B cell (primary cell): Measurements from ENCODE around the gene BTLA. TPM values are rescaled to one million over a fixed set of nuclear protein-coding genes. Genes with fewer than 3 reads are reported as not detected.
"Not testable (repeated sequence)": the region's sequence is repeated elsewhere in the genome, so short reads cannot be mapped to it uniquely, and the experiment has no call there.

Experiments
- ATAC-seq: fragments of 200-7000 bp; cut with Tn5 transposase; one replicate; pipeline ENCODE4 v1.10.0; 2021; ENCODE audit warnings: low read depth, mild to moderate bottlenecking, moderate number of reproducible peaks, moderate library complexity
- CTCF ChIA-PET: fragments of 350-600 bp; sonication (Branson Sonifier 250); formaldehyde crosslinking; loops from one replicate; lab custom pipeline; 2021; ENCODE audit warnings: antibody characterized with exemption, inconsistent platforms; lab: Charles Lee
- POLR2A ChIA-PET: fragments of 350-600 bp; sonication (Branson Sonifier 250); formaldehyde crosslinking; loops from one replicate; lab custom pipeline; 2021; ENCODE audit warnings: antibody characterized with exemption; lab: Charles Lee
- DNase-seq: peaks from one replicate; pipeline ENCODE4 v3.0.0; 2013
- H2AFZ ChIP-seq: 2 replicates; pipeline ENCODE4 v1.6.1; 2012; ENCODE audit warnings: mild to moderate bottlenecking, low read depth, low read length; ENCODE audit not compliant: insufficient read depth, poor library complexity, severe bottlenecking
- H3K27ac ChIP-seq, 2 donors: 1 replicate in 1 of 2; 2 replicates in 1 of 2; pipeline ENCODE4 v1.5.1; 2012 to 2013; ENCODE audit warnings: low read length in 2 of 2, mild to moderate bottlenecking in 2 of 2, moderate library complexity in 1 of 2
- H3K27me3 ChIP-seq, 4 experiments: fragments of 200-600 bp in 1 of 4; sonication (generic) in 1 of 4; replicated peaks in 1 of 4; 1 replicate in 2 of 4; 2 replicates in 2 of 4; pipeline versions ENCODE4 v1.6.1 to v1.7.0; 2013 to 2016; ENCODE audit warnings: low read length in 3 of 4, mild to moderate bottlenecking in 2 of 4, mixed read lengths in 1 of 4, moderate library complexity in 1 of 4; ENCODE audit not compliant: insufficient read depth in 4 of 4, control insufficient read depth in 3 of 4; ENCODE audit errors: control extremely low read depth in 1 of 4
- H3K36me3 ChIP-seq, 2 experiments: replicated peaks in 1 of 2; 1 replicate in 1 of 2; 2 replicates in 1 of 2; pipeline versions ENCODE4 v1.6.1 to v1.7.1; 2013; ENCODE audit warnings: low read length in 1 of 2; ENCODE audit not compliant: insufficient read depth in 2 of 2, control insufficient read depth in 1 of 2; ENCODE audit errors: control extremely low read depth in 1 of 2, extremely low read depth in 1 of 2
- H3K4me1 ChIP-seq, 2 donors: fragments of 200-600 bp in 1 of 2; sonication (generic) in 1 of 2; 1 replicate in 1 of 2; 2 replicates in 1 of 2; pipeline versions ENCODE4 v1.5.1 to v1.6.1; 2013 to 2017; ENCODE audit warnings: low read length in 2 of 2; ENCODE audit not compliant: control insufficient read depth in 2 of 2, insufficient read depth in 2 of 2
- H3K4me2 ChIP-seq: replicated peaks from 2 replicates; pipeline ENCODE3; 2012; ENCODE audit warnings: mild to moderate bottlenecking, low read depth, low read length; ENCODE audit not compliant: poor library complexity, severe bottlenecking
- H3K4me3 ChIP-seq, 5 experiments: fragments of 200-600 bp in 1 of 5; sonication (generic) in 1 of 5; 1 replicate in 3 of 5; 2 replicates in 2 of 5; pipeline versions ENCODE4 v1.5.1 to v1.7.0; 2011 to 2016; ENCODE audit warnings: low read length in 4 of 5, mild to moderate bottlenecking in 4 of 5, low read depth in 2 of 5, control low read depth in 1 of 5, moderate library complexity in 1 of 5; ENCODE audit not compliant: insufficient read depth in 1 of 5; ENCODE audit errors: control extremely low read depth in 1 of 5, extremely low read depth in 1 of 5
- H3K79me2 ChIP-seq: fragments of 200-600 bp; sonication (generic); one replicate; pipeline ENCODE4 v1.6.0; 2016; ENCODE audit warnings: low read length; ENCODE audit not compliant: control insufficient read depth, insufficient read depth
- H3K9ac ChIP-seq: fragments of 200-600 bp; sonication (generic); 2 replicates; pipeline ENCODE4 v1.6.1; 2017; ENCODE audit warnings: mild to moderate bottlenecking, low read length, moderate library complexity
- H3K9me3 ChIP-seq, 3 donors: one replicate each; pipeline versions ENCODE4 v1.6.1 to v1.7.1; 2013; ENCODE audit warnings: low read length in 2 of 3; ENCODE audit not compliant: control insufficient read depth in 2 of 3, insufficient read depth in 1 of 3; ENCODE audit errors: control extremely low read depth in 1 of 3
- H4K20me1 ChIP-seq: 2 replicates; pipeline ENCODE4 v1.6.0; 2012; ENCODE audit warnings: mild to moderate bottlenecking, low read length; ENCODE audit not compliant: insufficient read depth, control insufficient read depth, poor library complexity, severe bottlenecking
- H3K27ac Mint-ChIP-seq: one replicate; pipeline ENCODE4 v1.8.0; 2021; ENCODE audit warnings: mixed read lengths
- H3K27me3 Mint-ChIP-seq: one replicate; pipeline ENCODE4 v1.8.0; 2021; ENCODE audit warnings: mixed read lengths
- H3K4me1 Mint-ChIP-seq: one replicate; pipeline ENCODE4 v1.8.0; 2021; ENCODE audit warnings: mixed read lengths
- H3K4me3 Mint-ChIP-seq: one replicate; pipeline ENCODE4 v1.8.0; 2021; ENCODE audit warnings: mixed read lengths
- H3K9me3 Mint-ChIP-seq: one replicate; pipeline ENCODE4 v1.8.0; 2022; ENCODE audit warnings: mixed read lengths; ENCODE audit not compliant: insufficient read depth
- EZH2 ChIP-seq: IDR thresholded peaks from 2 replicates; pipeline ENCODE4 v1.6.1; 2012; ENCODE audit warnings: borderline replicate concordance, low read depth, mild to moderate bottlenecking, moderate library complexity, low read length; ENCODE audit not compliant: insufficient read depth, poor library complexity, severe bottlenecking
- WGBS: methylation state at CpG from one replicate; pipeline ENCODE4 v1.1.5; 2013; ENCODE audit warnings: missing lambda C conversion rate; ENCODE audit not compliant: insufficient coverage; 5-methylcytosine and 5-hydroxymethylcytosine counted together
- intact Hi-C: fragments of 100-400 bp; cut with micrococcal nuclease; formaldehyde crosslinking; loops from one replicate; pipeline ENCODE4 v1.10.0; 2022
- polyA plus RNA-seq: library from polyadenylated mRNA; depleted of rRNA; stranded (reverse); fragments of >200 nt; gene quantifications from 2 replicates; pipeline ENCODE4 v1.2.3, GENCODE V29; 2012
- total RNA-seq, 2 donors: library from RNA; stranded (reverse); fragments of 120-200 nt in 1 of 2; gene quantifications; 1 replicate in 1 of 2; 2 replicates in 1 of 2; pipeline versions ENCODE4 v1.2.3 to v1.2.4, GENCODE V29; 2013 to 2022
- TF ChIP-seq, protein P1 (sequence below): fragments of 200-600 bp; IDR thresholded peaks from one replicate; pipeline ENCODE4 v1.8.0; 2022; ENCODE audit warnings: antibody characterized with exemption, mild to moderate bottlenecking

The BTLA gene
- total and polyA plus RNA-seq, 2 donors (not counting 1 experiment from before 2014, with no cell fraction given), result 75.7 to 101 TPM

DNA sequence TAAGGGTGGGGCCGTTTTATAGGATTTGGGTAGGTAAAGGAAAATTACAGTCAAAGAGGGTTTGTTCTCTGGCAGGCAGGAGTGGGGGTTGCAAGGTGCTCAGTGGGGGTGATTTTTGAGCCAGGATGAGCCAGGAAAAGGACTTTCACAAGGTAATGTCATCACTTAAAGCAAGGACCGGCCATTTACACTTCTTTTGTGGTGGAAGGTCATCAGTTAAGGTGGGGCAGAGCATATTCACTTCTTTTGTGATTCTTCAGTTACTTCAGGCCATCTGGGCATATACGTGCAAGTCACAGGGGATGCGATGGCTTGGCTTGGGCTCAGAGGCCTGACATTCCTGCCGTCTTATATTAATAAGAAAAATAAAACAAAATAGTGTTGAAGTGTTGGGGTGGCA lies 80.7 kb downstream of the BTLA start:
- H3K79me2 ChIP-seq, DNase-seq, H3K27me3 Mint-ChIP-seq, H3K4me3 ChIP-seq, H3K4me2 ChIP-seq, H3K4me3 Mint-ChIP-seq, H3K36me3 ChIP-seq, POLR2A ChIA-PET, CTCF ChIA-PET, H2AFZ ChIP-seq, ATAC-seq, H3K9ac ChIP-seq, H3K9me3 Mint-ChIP-seq, H3K27ac ChIP-seq, H4K20me1 ChIP-seq, H3K9me3 ChIP-seq, H3K27ac Mint-ChIP-seq, intact Hi-C loops, H3K27me3 ChIP-seq, H3K4me1 ChIP-seq, H3K4me1 Mint-ChIP-seq: not testable (repeated sequence)
- WGBS, result 100% methylated on average over 1 of the region's 5 CpGs

DNA sequence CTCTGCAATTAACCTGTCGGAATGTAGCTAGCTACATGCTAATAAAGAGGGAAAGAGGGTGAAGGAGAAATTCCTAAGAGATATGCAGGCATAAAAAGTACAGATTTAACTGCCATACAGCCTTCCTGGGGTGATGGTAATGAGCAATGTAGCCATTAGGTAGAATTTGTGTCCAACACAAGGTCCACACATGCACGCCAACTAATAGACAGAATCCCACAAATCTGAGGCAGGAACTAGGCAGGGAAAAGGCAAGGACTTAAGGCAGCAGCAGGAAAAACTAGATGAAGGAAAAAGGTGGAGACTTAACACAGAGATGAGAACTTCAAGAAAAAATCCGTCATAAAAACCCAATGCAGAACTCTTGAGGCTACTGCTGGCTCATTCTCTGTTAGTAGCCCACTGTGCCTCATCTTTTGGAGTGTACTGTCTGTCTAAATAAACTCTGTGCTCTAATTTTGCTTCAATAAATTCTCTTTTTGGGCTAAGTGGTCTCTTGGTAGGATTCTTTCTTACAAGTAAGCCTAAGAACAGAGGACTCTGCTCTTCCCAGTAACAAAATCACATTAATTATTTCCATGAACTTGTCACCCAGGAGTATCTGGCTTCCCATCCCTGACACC lies 81.5 kb downstream of the BTLA start:
- Histone ChIP-seq H3K4me2 (no peak overlapping the region), H3K9me3 (peaks cover 0 to 11% (median 0%) of the 10 kb centered on the region in 3 donors), H2AFZ (no peak overlapping the region), H3K27me3 (no peaks in the 10 kb centered on the region), H4K20me1 (no peaks in the 10 kb centered on the region), H3K4me1 (peaks cover 8 to 9% of the 10 kb centered on the region in 2 donors), H3K9ac (no peak overlapping the region), H3K79me2 (no peaks in the 10 kb centered on the region), H3K27ac (no peak overlapping the region), H3K36me3 (peaks cover 0 to 3% of the 10 kb centered on the region in 2 experiments), H3K4me3 (no peak overlapping the region)
- DNase-seq (no peak), ATAC-seq (no peak)
- Mint-ChIP-seq H3K27me3 (no peaks in the 10 kb centered on the region), H3K4me1 (peaks cover 14% of the 10 kb centered on the region), H3K27ac (no peak overlapping the region), H3K4me3 (no peak overlapping the region), H3K9me3 (no peaks in the 10 kb centered on the region)
- intact Hi-C loops, result no loop called here
- ChIA-PET POLR2A (no interaction called here), CTCF (no interaction called here)
- 100% methylated on average over 1 of the region's 3 CpGs for WGBS
- no peak for TF ChIP-seq EZH2
- TF ChIP-seq, protein P1, sequence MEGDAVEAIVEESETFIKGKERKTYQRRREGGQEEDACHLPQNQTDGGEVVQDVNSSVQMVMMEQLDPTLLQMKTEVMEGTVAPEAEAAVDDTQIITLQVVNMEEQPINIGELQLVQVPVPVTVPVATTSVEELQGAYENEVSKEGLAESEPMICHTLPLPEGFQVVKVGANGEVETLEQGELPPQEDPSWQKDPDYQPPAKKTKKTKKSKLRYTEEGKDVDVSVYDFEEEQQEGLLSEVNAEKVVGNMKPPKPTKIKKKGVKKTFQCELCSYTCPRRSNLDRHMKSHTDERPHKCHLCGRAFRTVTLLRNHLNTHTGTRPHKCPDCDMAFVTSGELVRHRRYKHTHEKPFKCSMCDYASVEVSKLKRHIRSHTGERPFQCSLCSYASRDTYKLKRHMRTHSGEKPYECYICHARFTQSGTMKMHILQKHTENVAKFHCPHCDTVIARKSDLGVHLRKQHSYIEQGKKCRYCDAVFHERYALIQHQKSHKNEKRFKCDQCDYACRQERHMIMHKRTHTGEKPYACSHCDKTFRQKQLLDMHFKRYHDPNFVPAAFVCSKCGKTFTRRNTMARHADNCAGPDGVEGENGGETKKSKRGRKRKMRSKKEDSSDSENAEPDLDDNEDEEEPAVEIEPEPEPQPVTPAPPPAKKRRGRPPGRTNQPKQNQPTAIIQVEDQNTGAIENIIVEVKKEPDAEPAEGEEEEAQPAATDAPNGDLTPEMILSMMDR, result no peak
